ENCODE data around the gene ZFYVE28. TPM values are rescaled to one million over a fixed set of nuclear protein-coding genes. Genes with fewer than 3 reads are reported as not detected.

The ZFYVE28 gene
- total and polyA plus RNA-seq, 4 donors = 7.0 to 25.9 (median 12.5) TPM

DNA sequence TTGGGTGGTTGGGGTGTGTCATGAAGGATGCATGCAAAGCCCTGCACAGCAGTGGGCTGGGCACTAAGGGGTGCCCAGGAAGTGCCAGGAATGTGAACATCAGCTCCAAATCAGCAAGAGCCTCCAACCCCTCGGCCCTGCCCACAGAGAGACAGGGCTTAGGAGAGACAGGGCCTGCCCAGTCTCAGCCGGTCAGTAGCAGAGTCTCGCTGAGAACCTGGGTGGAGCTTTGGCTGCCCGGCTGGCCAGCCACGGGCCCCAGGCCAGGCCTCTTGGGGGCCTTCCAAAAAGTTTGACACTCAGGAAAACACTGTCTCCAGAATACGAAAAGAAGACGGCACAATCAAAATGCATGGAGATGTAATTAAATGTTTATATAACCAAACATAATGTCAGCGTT, 152.3 kb downstream of the ZFYVE28 start:
- Histone ChIP-seq H3K27ac (ENCODE audit: low read depth in 1 of 2, low read length in 2 of 2) (no peak overlapping the region), H3K36me3 (ENCODE audit: control insufficient read depth in 1 of 2, insufficient read depth in 2 of 2, low read length in 1 of 2) (no peaks in the 10 kb centered on the region), H3K27me3 (ENCODE audit: control insufficient read depth in 1 of 2, insufficient read depth in 2 of 2, low read length in 1 of 2) (no peaks in the 10 kb centered on the region), H3K4me1 (ENCODE audit: control insufficient read depth in 1 of 2, insufficient read depth in 2 of 2, low read length in 2 of 2) (no peaks in the 10 kb centered on the region), H3K9me3 (ENCODE audit: control insufficient read depth, low read length) (no peaks in the 10 kb centered on the region), H3K4me3 (ENCODE audit: low read length in 2 of 2) (no peak overlapping the region)
- DNase-seq (peak; percentile 77 to 89), ATAC-seq (ENCODE audit: low FRiP score) (no peak)
- intact Hi-C loops (cut with DNase I) = loop anchor here in 1 of 2 donors (10.0 kb wide), 1 partner anchor 149 kb away; the partner anchor contains the start of genes CFAP99 and ZFYVE28
- WGBS, 2 donors = 6 to 7% methylated on average over 8 of the region's 8 CpGs

DNA sequence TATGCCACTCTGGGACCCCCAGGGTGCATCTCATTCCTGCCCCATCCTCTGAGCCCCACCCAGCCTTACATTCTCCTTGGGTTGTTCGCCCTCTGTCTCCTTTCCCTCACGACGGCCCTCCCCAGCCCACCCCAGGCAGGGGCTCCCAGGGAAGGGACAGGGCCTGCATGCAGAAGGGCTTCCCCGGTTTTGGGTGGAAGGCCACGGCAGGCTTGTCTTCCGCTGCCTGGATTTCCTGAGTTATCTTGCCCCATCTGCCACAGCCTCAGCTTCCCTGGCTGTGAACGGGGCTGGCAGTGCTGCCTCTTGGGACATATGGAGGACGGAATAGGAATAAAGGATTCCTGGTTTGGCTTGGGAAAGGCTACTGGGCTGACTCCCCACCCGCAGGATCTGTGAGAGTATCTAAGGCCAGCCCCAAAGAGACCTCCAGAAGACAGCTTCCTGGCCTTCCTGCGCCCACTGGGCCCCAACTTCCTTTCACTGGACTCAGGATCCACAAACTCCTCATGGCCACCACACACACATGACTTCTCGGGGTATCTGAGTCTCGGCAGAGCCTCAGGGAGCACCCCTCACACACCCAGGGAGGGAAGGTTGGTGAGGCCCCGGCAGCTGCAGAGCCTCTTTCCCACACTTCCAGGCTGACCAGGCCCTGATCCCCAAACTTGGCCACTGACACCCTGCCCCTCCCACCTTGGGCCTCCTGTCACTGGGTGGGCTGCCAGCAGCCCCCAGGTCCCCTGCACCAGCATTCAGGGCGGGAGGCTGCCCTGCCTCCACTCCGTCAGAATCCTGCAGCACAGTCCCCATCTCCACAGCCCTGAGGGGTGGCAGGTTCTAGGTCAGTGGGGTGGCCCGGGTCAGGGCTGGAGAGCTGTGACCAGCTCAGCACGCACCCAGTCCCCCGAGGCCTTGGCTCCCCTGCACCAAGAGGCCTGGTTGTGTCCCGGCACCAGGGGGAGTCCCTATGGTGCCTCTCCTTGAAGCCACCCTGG, 153.0 kb downstream of the ZFYVE28 start:
- no peak overlapping the region for H3K4me3 ChIP-seq (ENCODE audit: low read length in 2 of 2)
- H3K9me3 ChIP-seq (ENCODE audit: control insufficient read depth, low read length) = no peaks in the 10 kb centered on the region
- intact Hi-C loops (cut with DNase I) = loop anchor here in 1 of 2 donors (10.0 kb wide), 1 partner anchor 149 kb away; the partner anchor contains the start of genes CFAP99 and ZFYVE28
- ATAC-seq (ENCODE audit: low FRiP score) (no peak), DNase-seq (peak; percentile 42 to 54)
- no peaks in the 10 kb centered on the region for H3K27me3 ChIP-seq (ENCODE audit: control insufficient read depth in 1 of 2, insufficient read depth in 2 of 2, low read length in 1 of 2)
- H3K36me3 ChIP-seq (ENCODE audit: control insufficient read depth in 1 of 2, insufficient read depth in 2 of 2, low read length in 1 of 2) = no peaks in the 10 kb centered on the region
- WGBS, 2 donors = 85 to 86% methylated on average over 19 of the region's 19 CpGs
- H3K4me1 ChIP-seq (ENCODE audit: control insufficient read depth in 1 of 2, insufficient read depth in 2 of 2, low read length in 2 of 2) = no peaks in the 10 kb centered on the region
- H3K27ac ChIP-seq (ENCODE audit: low read depth in 1 of 2, low read length in 2 of 2) = no peak overlapping the region

DNA sequence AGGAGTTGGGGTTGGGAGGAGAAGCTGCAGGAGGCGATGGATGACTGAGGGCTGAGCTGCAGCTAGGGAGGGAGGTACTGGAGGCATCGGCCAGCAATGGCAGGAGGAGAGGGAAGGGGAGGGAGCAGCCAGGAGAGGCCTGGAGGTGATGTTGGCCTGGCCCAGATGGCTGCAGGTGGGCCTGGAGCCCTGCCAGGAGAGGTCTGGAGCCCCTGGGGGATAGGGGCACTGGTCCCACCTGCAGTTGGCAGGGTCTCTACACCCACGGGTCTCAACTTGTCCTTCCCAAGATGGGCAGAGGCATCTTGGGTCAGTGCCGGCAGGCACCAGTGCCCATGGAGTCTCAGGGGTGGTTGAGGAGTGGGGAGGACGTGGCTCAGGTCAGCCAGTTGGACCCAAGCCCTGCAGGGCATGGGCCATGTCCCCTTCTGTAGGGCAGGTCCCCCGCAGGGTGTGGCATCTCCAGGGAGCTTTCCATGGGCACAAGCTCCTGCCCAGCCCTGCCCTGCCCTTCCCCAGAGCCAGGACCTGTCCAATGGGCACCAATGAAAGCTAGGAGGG, 153.9 kb downstream of the ZFYVE28 start:
- Histone ChIP-seq H3K9me3 (ENCODE audit: control insufficient read depth, low read length) (no peaks in the 10 kb centered on the region), H3K27me3 (ENCODE audit: control insufficient read depth in 1 of 2, insufficient read depth in 2 of 2, low read length in 1 of 2) (no peaks in the 10 kb centered on the region), H3K4me1 (ENCODE audit: control insufficient read depth in 1 of 2, insufficient read depth in 2 of 2, low read length in 2 of 2) (no peaks in the 10 kb centered on the region), H3K27ac (ENCODE audit: low read depth in 1 of 2, low read length in 2 of 2) (no peak overlapping the region), H3K36me3 (ENCODE audit: control insufficient read depth in 1 of 2, insufficient read depth in 2 of 2, low read length in 1 of 2) (no peaks in the 10 kb centered on the region), H3K4me3 (ENCODE audit: low read length in 2 of 2) (no peak overlapping the region)
- ATAC-seq (ENCODE audit: low FRiP score) = no peak
- 90 to 91% methylated on average over 6 of the region's 6 CpGs for WGBS, 2 donors
- DNase-seq = peak; percentile 45 to 65
- intact Hi-C loops (cut with DNase I) = loop anchor here (5.0 to 10.0 kb wide), 2 partner anchors 150 to 153 kb away; partner anchors contain the start of genes CFAP99 (in 2 of the 2) and ZFYVE28 (in 2 of the 2)

DNA sequence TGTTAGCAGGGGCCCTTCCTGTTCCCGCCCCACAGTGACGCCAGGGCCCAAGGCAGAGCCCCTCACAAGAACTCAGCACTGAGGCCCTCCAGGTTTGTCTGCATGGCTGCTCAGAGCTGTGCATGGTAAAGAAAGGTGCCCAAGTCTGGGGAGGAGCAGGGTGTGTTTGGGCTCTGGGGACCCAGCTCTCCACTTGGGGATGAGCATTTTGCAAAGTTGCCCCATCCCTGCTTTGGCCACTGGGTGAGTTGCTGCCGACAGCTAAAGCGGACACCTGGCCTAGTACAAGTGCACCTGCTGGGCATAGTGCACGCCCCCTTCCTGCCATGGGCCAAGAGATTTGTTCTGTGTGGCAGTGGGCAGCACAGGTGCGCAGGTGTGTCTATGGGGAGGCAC, 154.5 kb downstream of the ZFYVE28 start:
- Histone ChIP-seq H3K4me1 (ENCODE audit: control insufficient read depth in 1 of 2, insufficient read depth in 2 of 2, low read length in 2 of 2) (no peaks in the 10 kb centered on the region), H3K9me3 (ENCODE audit: control insufficient read depth, low read length) (no peaks in the 10 kb centered on the region), H3K4me3 (ENCODE audit: low read length in 2 of 2) (no peak overlapping the region), H3K36me3 (ENCODE audit: control insufficient read depth in 1 of 2, insufficient read depth in 2 of 2, low read length in 1 of 2) (no peaks in the 10 kb centered on the region), H3K27me3 (ENCODE audit: control insufficient read depth in 1 of 2, insufficient read depth in 2 of 2, low read length in 1 of 2) (no peaks in the 10 kb centered on the region), H3K27ac (ENCODE audit: low read depth in 1 of 2, low read length in 2 of 2) (no peak overlapping the region)
- DNase-seq (peak; percentile 30 to 59), ATAC-seq (ENCODE audit: low FRiP score) (no peak)
- 87 to 91% methylated on average over 6 of the region's 6 CpGs for WGBS, 2 donors
- intact Hi-C loops (cut with DNase I) = loop anchor here (5.0 to 10.0 kb wide), 2 partner anchors 151 to 153 kb away; partner anchors contain the start of genes CFAP99 (in 2 of the 2) and ZFYVE28 (in 2 of the 2)

DNA sequence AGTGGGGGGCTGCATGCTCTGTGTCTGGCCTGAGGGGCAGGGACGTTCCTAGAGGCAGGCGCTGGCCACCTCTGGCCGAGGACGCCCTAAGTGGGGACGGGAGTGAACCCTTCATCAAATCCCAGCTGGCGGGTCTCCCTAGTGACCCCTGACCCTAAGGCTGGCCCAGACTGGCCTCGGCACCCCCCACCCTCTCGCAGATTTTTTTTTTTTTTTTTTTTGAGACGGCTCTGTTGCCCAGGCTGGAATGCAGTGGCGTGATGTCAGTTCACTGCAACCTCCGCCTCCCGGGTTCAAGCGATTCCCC, 155.5 kb downstream of the ZFYVE28 start:
- H3K4me1 ChIP-seq (ENCODE audit: control insufficient read depth in 1 of 2, insufficient read depth in 2 of 2, low read length in 2 of 2) = no peaks in the 10 kb centered on the region
- ATAC-seq (ENCODE audit: low FRiP score) (no peak), DNase-seq (no peak)
- intact Hi-C loops (cut with DNase I) = loop anchor here (1.0 to 10.0 kb wide), 3 partner anchors 21 to 154 kb away; partner anchors contain the start of genes CFAP99 (in 2 of the 2), ZFYVE28 (in 2 of the 2), HAUS3 (in 1 of the 2) and POLN (in 1 of the 2)
- no peaks in the 10 kb centered on the region for H3K36me3 ChIP-seq (ENCODE audit: control insufficient read depth in 1 of 2, insufficient read depth in 2 of 2, low read length in 1 of 2)
- peak overlapping the region in 1 of 2 donors; percentile 5 for H3K4me3 ChIP-seq (ENCODE audit: low read length in 2 of 2)
- 48 to 54% methylated on average over 12 to 13 of the region's 13 CpGs for WGBS, 2 donors
- H3K27ac ChIP-seq (ENCODE audit: low read depth in 1 of 2, low read length in 2 of 2) = peak overlapping the region in 1 of 2 donors; percentile 23
- no peaks in the 10 kb centered on the region for H3K27me3 ChIP-seq (ENCODE audit: control insufficient read depth in 1 of 2, insufficient read depth in 2 of 2, low read length in 1 of 2)
- no peaks in the 10 kb centered on the region for H3K9me3 ChIP-seq (ENCODE audit: control insufficient read depth, low read length)

DNA sequence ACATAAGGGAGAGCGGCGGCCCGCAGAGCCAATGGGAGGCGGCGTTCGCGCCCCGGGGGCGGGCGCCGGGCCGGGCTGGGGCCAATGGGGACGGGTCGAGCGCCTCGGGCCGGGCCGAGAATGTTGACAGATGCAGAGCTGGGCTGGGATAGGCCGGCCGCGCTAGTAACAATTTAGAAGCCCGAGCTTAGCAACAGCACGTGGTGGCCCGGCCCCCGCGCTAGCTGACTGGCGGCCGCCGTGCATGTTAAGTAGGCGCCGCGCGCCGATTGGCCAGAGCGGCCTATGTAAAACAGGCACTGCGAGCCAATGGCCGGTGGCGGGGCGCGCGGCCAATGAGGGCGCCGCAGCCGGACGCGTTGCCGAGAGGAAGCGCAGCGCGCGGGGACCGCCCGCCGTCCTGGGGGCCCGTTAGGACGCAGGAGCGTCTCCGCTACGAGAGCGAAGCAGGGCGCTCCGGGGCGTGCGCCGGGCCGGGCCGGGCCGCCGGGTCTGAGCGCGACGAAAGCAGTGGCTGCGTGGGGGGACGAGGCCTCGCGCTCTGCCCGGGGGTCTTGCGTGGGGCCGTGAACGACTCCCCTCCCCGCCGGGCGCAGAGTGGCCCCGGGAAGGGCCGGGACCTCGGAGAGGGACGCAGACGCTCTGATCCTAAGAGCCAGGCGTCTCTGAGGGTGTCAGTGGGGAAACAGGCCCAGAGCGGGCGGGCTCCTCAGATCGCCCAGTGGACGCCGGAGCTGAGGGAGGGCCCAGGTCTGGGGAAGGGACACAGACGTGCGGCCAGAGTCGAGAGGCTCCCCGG, 156.1 kb downstream of the ZFYVE28 start:
- 0 to 1% methylated on average over 97 to 98 of the region's 98 CpGs for WGBS, 2 donors
- Histone ChIP-seq H3K27ac (ENCODE audit: low read depth in 1 of 2, low read length in 2 of 2) (peak overlapping the region in 1 of 2 donors; percentile 23), H3K27me3 (ENCODE audit: control insufficient read depth in 1 of 2, insufficient read depth in 2 of 2, low read length in 1 of 2) (no peaks in the 10 kb centered on the region), H3K36me3 (ENCODE audit: control insufficient read depth in 1 of 2, insufficient read depth in 2 of 2, low read length in 1 of 2) (no peaks in the 10 kb centered on the region), H3K4me1 (ENCODE audit: control insufficient read depth in 1 of 2, insufficient read depth in 2 of 2, low read length in 2 of 2) (no peaks in the 10 kb centered on the region), H3K4me3 (ENCODE audit: low read length in 2 of 2) (peak overlapping the region; percentile 43 to 81), H3K9me3 (ENCODE audit: control insufficient read depth, low read length) (no peaks in the 10 kb centered on the region)
- peak; percentile 100 for DNase-seq
- peak; percentile 96 for ATAC-seq (ENCODE audit: low FRiP score)
- intact Hi-C loops (cut with DNase I) = loop anchor here (1.0 to 10.0 kb wide), 3 partner anchors 20 to 155 kb away; partner anchors contain the start of genes CFAP99 (in 2 of the 2), ZFYVE28 (in 2 of the 2), HAUS3 (in 1 of the 2) and POLN (in 1 of the 2)

DNA sequence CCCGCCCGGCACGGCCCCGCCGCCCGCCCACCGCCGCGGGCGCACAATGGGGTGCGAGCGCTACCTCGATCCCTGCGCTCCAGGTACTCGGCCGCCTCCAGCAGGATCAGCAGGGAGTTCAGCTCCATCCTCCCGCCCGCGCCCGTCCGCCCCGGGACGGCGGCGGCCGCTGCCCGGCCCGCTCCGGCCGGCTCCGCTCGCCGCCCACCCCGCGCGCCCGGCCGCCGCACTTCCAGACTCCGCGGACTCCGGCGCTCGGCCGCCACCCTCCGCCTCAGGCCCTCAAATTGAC, 156.6 kb downstream of the ZFYVE28 start, which contains the start of gene MXD4:
TSS of gene MXD4 (minus strand) at position 257 of the 292 bp plus-strand sequence. CDS start at position 128, 129 bp downstream.
- H3K4me1 ChIP-seq (ENCODE audit: control insufficient read depth in 1 of 2, insufficient read depth in 2 of 2, low read length in 2 of 2) = no peaks in the 10 kb centered on the region
- no peak for DNase-seq
- intact Hi-C loops (cut with DNase I) = loop anchor here (1.0 to 10.0 kb wide), 3 partner anchors 19 to 156 kb away; partner anchors contain the start of genes CFAP99 (in 2 of the 2), ZFYVE28 (in 2 of the 2), HAUS3 (in 1 of the 2) and POLN (in 1 of the 2)

More for the DNA sequence above, 156.6 kb downstream of the ZFYVE28 start, which contains the start of gene MXD4:
- Histone ChIP-seq H3K36me3 (ENCODE audit: control insufficient read depth in 1 of 2, insufficient read depth in 2 of 2, low read length in 1 of 2) (no peaks in the 10 kb centered on the region), H3K9me3 (ENCODE audit: control insufficient read depth, low read length) (no peaks in the 10 kb centered on the region), H3K27me3 (ENCODE audit: control insufficient read depth in 1 of 2, insufficient read depth in 2 of 2, low read length in 1 of 2) (no peaks in the 10 kb centered on the region), H3K4me3 (ENCODE audit: low read length in 2 of 2) (peak within 1 kb of the TSS; percentile 73 to 81), H3K27ac (ENCODE audit: low read depth in 1 of 2, low read length in 2 of 2) (peak within 1 kb of the TSS; percentile 32 to 65)
- 1% methylated on average over 30 to 46 of the region's 46 CpGs for WGBS, 2 donors
- ATAC-seq (ENCODE audit: low FRiP score) = no peak
